Cardiac muscle cell (in vitro differentiated cells and primary cell): Measurements from ENCODE around the gene OTOF. TPM values are rescaled to one million over a fixed set of nuclear protein-coding genes. Genes with fewer than 3 reads are reported as not detected.

ENCODE experiments used
- DNase-seq, 2 donors: peaks; one replicate each; pipeline versions ENCODE4 v3.0.0 to v3.0.0-alpha.2; 2010 to 2017; ENCODE audit warnings: low read depth in 1 of 2, low spot score in 1 of 2
- H3K27ac ChIP-seq: fragments of 200-600 bp; sonication (generic); 2 replicates; pipeline ENCODE4 v1.5.1; 2016
- H3K27me3 ChIP-seq: fragments of 200-600 bp; sonication (generic); 2 replicates; pipeline ENCODE4 v1.6.0; 2016; ENCODE audit warnings: control low read depth
- H3K36me3 ChIP-seq: fragments of 200-600 bp; sonication (generic); 2 replicates; pipeline ENCODE4 v1.5.1; 2016; ENCODE audit warnings: control low read depth
- H3K4me1 ChIP-seq: fragments of 200-600 bp; sonication (generic); 2 replicates; pipeline ENCODE4 v1.8.1; 2017; ENCODE audit warnings: low read depth, mild to moderate bottlenecking, mixed run types
- H3K4me3 ChIP-seq: fragments of 200-600 bp; sonication (generic); 2 replicates; pipeline ENCODE4 v1.5.1; 2016; ENCODE audit warnings: mild to moderate bottlenecking
- H3K9me3 ChIP-seq: fragments of 200-600 bp; sonication (generic); 2 replicates; pipeline ENCODE4 v1.5.1; 2017; ENCODE audit warnings: low read depth, mild to moderate bottlenecking, control low read depth
- polyA plus RNA-seq: library from polyadenylated mRNA; unstranded; fragments of >200 nt; fragmentation: Nextera tagmentation; extraction: Ambion mirVana; gene quantifications from 2 replicates; pipeline ENCODE4 v1.2.1, GENCODE V29; 2016
- total RNA-seq: library from RNA; depleted of rRNA; stranded (reverse); fragments of >200 nt; gene quantifications from 2 replicates; pipeline ENCODE4 v1.2.3, GENCODE V29; 2016
- TF ChIP-seq, protein P1 (sequence below): IDR thresholded peaks from 2 replicates; pipeline ENCODE4 v1.5.1; 2012; ENCODE audit warnings: low read depth, mild to moderate bottlenecking, low read length

Gene OTOF
- total and polyA plus RNA-seq, 2 experiments from 2014 or later: not detected

DNA sequence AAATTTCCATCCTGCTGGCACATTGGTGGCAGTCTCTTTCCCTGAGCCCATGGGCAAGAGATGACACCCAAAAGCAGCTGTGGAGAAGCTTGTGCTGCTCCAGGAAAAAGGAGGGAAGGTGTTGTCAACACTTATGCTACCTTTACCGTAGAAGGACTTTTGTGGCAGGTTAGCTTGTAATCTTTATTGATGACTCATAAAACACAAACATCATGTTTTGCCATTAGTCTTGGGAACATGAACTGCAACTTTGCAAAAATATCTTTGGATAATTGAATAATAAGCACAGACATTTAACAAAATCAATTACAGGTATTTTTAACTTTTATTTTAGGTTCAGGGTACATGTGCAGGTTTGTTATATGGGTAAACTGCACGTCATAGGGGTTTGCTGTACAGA lies 42.8 kb downstream of the OTOF start:
- no peaks in the 10 kb centered on the region for H3K36me3 ChIP-seq
- DNase-seq: no peak
- no peaks in the 10 kb centered on the region for H3K9me3 ChIP-seq
- no peak overlapping the region for H3K27ac ChIP-seq
- TF ChIP-seq, protein P1, sequence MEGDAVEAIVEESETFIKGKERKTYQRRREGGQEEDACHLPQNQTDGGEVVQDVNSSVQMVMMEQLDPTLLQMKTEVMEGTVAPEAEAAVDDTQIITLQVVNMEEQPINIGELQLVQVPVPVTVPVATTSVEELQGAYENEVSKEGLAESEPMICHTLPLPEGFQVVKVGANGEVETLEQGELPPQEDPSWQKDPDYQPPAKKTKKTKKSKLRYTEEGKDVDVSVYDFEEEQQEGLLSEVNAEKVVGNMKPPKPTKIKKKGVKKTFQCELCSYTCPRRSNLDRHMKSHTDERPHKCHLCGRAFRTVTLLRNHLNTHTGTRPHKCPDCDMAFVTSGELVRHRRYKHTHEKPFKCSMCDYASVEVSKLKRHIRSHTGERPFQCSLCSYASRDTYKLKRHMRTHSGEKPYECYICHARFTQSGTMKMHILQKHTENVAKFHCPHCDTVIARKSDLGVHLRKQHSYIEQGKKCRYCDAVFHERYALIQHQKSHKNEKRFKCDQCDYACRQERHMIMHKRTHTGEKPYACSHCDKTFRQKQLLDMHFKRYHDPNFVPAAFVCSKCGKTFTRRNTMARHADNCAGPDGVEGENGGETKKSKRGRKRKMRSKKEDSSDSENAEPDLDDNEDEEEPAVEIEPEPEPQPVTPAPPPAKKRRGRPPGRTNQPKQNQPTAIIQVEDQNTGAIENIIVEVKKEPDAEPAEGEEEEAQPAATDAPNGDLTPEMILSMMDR: no peak
- H3K4me3 ChIP-seq: no peak overlapping the region
- no peaks in the 10 kb centered on the region for H3K27me3 ChIP-seq
- no peaks in the 10 kb centered on the region for H3K4me1 ChIP-seq

- TF ChIP-seq, protein P1: no peak
- DNase-seq: no peak
- H3K4me3 ChIP-seq: no peak overlapping the region
Observed at GRCh38 chr2:26432859-26433258, 45.1 kb downstream of the OTOF start.

GRCh38 chr2:26432363-26432762 lies 45.6 kb downstream of the OTOF start:
- TF ChIP-seq, protein P1: no peak
- no peaks in the 10 kb centered on the region for H3K9me3 ChIP-seq
- no peak overlapping the region for H3K4me3 ChIP-seq
- no peak for DNase-seq
- H3K4me1 ChIP-seq: no peaks in the 10 kb centered on the region
- H3K27me3 ChIP-seq: no peaks in the 10 kb centered on the region
- no peak overlapping the region for H3K27ac ChIP-seq
- no peaks in the 10 kb centered on the region for H3K36me3 ChIP-seq

More at GRCh38 chr2:26432859-26433258, 45.1 kb downstream of the OTOF start:
- Histone ChIP-seq H3K9me3 (no peaks in the 10 kb centered on the region), H3K36me3 (no peaks in the 10 kb centered on the region), H3K27ac (no peak overlapping the region), H3K4me1 (no peaks in the 10 kb centered on the region), H3K27me3 (no peaks in the 10 kb centered on the region)

DNA sequence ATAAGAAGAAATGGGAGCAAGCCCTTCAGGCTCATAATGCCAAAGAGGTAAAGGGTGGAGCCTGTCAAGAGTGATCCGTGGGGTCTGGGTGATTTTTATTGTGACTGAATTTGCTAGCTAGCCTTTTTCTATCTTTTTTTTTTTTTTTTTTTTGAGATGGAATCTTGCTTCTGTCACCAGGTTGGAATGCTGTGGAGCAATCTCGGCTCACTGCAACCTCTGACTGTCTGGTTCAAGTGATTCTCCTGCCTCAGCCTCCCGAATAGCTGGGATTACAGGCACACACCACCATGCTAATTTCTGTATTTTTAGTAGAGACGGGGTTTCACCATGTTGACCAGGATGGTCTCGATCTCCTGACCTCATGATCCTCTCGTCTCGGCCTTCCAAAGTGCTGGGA lies 47.1 kb downstream of the OTOF start:
- H3K27me3 ChIP-seq: no peaks in the 10 kb centered on the region
- H3K9me3 ChIP-seq: no peaks in the 10 kb centered on the region
- TF ChIP-seq, protein P1: no peak
- H3K27ac ChIP-seq: no peak overlapping the region
- H3K36me3 ChIP-seq: no peaks in the 10 kb centered on the region
- no peak overlapping the region for H3K4me3 ChIP-seq
- peak in 1 of 2 donors; percentile 17 for DNase-seq
- H3K4me1 ChIP-seq: no peaks in the 10 kb centered on the region

DNA sequence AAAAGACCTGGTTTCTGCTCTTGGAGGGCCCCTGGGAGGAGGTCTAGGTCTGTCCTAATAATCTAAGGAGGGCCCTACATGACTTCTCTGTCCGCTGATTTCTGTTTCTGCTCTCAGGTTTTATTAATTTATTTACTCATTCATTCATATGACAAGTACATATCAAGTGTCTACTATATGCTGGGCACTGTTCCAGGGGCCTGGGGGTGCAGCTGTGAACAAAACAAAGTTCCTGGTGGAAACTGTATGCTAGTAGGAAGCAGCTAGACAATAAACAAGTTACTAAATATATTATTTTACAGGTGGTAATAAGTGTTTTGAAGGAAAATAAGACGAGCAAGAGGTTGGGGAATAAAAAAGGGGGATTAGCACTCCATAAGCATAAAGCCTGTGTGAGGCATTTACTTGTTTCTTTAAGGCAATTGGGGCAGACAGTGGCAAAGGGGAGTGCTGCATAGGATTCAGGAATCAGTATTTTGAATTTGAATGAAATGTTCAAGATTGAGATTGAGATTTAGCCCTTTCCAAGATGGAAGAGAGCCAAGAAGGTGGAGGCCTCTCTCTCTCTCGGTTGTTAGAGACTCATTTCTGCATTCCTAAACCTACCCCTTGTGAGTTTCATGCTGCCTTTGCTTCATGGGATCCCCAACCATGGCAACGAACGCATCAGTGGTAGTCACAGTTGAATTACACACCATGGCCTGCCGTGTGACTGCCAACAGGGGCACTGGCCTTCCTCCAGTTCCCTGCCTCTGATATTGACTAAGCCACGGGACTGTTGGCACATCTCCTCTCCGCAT lies 47.9 kb downstream of the OTOF start:
- no peak for DNase-seq
- Histone ChIP-seq H3K36me3 (no peaks in the 10 kb centered on the region), H3K4me3 (no peak overlapping the region), H3K27me3 (no peaks in the 10 kb centered on the region), H3K4me1 (no peaks in the 10 kb centered on the region), H3K27ac (no peak overlapping the region), H3K9me3 (no peaks in the 10 kb centered on the region)
- TF ChIP-seq, protein P1: no peak
